ENCODE results near the gene TPM4. TPM values are rescaled to one million over a fixed set of nuclear protein-coding genes. Genes with fewer than 3 reads are reported as not detected.
"Not testable (repeated sequence)": the region's sequence is repeated elsewhere in the genome, so short reads cannot be mapped to it uniquely, and the experiment has no call there.

The TPM4 gene
- total RNA-seq: 561 to 582 TPM (median 564 TPM) in 3 replicates

DNA sequence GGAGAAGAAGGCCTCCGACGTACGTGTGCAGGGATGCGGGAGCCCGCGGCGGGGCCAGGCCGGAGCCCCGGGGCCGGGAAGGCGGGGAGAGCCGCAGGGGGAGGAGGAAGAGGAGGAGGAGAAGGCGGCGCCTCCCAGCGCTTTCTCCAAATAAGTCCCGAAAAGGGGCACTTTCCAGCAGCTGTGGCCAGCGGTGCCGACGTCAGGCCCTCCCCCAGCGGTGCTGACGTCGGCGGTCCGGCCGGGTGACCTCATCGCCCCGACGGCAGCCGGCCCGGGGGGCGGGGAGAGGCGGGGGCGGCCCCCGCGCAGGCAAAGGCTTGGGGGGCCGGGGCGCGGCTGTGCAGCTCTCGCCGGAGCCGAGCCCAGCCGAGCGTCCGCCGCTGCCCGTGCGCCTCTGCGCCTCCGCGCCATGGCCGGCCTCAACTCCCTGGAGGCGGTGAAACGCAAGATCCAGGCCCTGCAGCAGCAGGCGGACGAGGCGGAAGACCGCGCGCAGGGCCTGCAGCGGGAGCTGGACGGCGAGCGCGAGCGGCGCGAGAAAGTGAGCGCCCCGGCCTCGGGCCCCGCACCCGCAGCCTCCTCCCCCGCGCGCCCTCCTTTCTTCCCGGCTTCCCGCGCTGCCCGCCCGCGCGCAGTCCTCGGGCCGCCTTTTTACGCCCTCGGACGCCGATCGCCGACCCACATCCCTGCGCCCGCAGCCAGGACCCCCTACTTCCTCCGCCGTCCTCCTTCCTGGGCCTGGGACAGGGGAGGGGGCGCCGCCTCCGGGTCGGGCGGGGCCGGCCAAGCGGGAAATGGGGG is at the start of gene TPM4:
TPM4 (plus strand) TSS at position 342 of the 804 bp plus-strand sequence; CDS start at position 413, 71 bp downstream.
- H3K4me1 Mint-ChIP-seq: peaks cover 34% of the 10 kb centered on the region
- DNase-seq (ENCODE audit: low spot score in 2 of 2, unreplicated experiment in 2 of 2): peak; percentile 85 to 87
- peak within 1 kb of the TSS; percentile 88 for H3K4me3 Mint-ChIP-seq
- H3K9me3 Mint-ChIP-seq: no peaks in the 10 kb centered on the region
- TF ChIP-seq, protein P1, sequence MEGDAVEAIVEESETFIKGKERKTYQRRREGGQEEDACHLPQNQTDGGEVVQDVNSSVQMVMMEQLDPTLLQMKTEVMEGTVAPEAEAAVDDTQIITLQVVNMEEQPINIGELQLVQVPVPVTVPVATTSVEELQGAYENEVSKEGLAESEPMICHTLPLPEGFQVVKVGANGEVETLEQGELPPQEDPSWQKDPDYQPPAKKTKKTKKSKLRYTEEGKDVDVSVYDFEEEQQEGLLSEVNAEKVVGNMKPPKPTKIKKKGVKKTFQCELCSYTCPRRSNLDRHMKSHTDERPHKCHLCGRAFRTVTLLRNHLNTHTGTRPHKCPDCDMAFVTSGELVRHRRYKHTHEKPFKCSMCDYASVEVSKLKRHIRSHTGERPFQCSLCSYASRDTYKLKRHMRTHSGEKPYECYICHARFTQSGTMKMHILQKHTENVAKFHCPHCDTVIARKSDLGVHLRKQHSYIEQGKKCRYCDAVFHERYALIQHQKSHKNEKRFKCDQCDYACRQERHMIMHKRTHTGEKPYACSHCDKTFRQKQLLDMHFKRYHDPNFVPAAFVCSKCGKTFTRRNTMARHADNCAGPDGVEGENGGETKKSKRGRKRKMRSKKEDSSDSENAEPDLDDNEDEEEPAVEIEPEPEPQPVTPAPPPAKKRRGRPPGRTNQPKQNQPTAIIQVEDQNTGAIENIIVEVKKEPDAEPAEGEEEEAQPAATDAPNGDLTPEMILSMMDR (IDR thresholded peaks at IDR 0.05; ENCODE audit: unreplicated experiment): no peak
- no peaks in the 10 kb centered on the region for H3K27me3 Mint-ChIP-seq (ENCODE audit: low read depth)
- H3K27ac Mint-ChIP-seq: peak within 1 kb of the TSS; percentile 99
- peaks cover 5% of the 10 kb centered on the region for H3K36me3 Mint-ChIP-seq

DNA sequence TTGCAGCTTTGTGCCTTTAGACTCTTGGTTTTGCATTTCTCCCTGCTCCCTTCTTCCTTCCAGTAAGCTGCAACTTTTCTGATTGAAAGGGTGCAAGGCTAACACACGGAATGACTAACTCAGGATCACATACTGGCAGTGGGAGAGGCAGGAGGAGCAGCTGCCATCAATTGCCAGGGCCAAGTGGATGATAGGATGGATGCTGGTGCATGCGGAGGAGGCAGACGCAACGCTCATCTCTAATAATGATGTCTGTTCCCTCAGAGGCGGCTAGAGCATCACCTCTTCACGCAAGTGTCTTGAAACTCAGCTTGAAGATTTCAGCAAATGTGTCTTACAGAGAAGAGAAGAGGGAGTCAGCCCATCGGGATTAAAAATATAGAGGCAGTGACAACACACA is 49.5 kb upstream of the TPM4 start:
- Mint-ChIP-seq H3K27me3 (ENCODE audit: low read depth) (no peaks in the 10 kb centered on the region), H3K36me3 (no peaks in the 10 kb centered on the region), H3K4me1 (no peaks in the 10 kb centered on the region), H3K9me3 (peaks cover 19% of the 10 kb centered on the region), H3K27ac (no peak overlapping the region), H3K4me3 (no peak overlapping the region)
- no peak for DNase-seq (ENCODE audit: low spot score in 2 of 2, unreplicated experiment in 2 of 2)
- TF ChIP-seq, protein P1 (IDR thresholded peaks at IDR 0.05; ENCODE audit: unreplicated experiment): no peak

DNA sequence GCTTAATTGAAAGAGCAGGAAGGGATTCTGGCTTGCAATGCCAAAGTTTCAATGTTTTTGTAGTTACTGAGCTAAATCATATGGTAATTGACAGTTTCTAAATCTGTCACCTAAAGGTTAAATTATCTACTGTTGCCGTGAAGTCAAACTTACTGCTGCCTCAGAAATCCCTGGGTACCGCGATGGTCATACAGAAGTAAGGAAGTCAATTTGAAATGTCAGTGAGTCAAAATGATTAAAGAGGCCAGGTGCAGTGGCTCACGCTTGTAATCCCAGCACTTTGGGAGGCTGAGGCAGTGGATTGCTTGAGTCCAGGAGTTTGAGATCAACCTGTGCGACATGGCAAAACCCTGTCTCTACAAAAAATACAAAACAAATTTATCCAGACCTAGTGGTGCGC is 48.8 kb upstream of the TPM4 start:
- Mint-ChIP-seq H3K36me3 (no peaks in the 10 kb centered on the region), H3K4me3 (no peak overlapping the region), H3K27me3 (ENCODE audit: low read depth) (no peaks in the 10 kb centered on the region), H3K27ac (no peak overlapping the region), H3K9me3 (peaks cover 24% of the 10 kb centered on the region), H3K4me1 (no peaks in the 10 kb centered on the region)
- no peak for DNase-seq (ENCODE audit: low spot score in 2 of 2, unreplicated experiment in 2 of 2)
- TF ChIP-seq, protein P1 (IDR thresholded peaks at IDR 0.05; ENCODE audit: unreplicated experiment): no peak

DNA sequence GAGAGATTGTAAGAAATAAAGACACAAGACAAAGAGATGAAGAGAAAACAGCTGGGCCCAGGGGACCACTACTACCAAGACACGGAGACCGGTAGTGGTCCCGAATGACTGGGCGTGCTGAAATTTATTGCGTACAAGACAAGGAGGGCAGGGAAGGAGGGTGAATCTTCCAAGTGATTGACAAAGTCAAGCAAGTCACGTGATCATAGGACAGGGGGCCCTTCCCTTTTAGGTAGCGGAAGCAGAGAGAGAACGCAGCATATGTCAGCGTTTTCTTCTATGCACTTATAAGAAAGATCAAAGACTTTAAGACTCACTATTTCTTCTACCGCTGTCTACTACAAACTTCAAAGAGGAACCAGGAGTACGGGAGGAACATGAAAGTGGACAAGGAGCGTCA is 46.1 kb upstream of the TPM4 start:
- not testable (repeated sequence) for H3K27ac Mint-ChIP-seq; DNase-seq (ENCODE audit: low spot score in 2 of 2, unreplicated experiment in 2 of 2); H3K27me3 Mint-ChIP-seq (ENCODE audit: low read depth); H3K4me3 Mint-ChIP-seq; H3K4me1 Mint-ChIP-seq; H3K36me3 Mint-ChIP-seq
- peaks cover 24% of the 10 kb centered on the region for H3K9me3 Mint-ChIP-seq

DNA sequence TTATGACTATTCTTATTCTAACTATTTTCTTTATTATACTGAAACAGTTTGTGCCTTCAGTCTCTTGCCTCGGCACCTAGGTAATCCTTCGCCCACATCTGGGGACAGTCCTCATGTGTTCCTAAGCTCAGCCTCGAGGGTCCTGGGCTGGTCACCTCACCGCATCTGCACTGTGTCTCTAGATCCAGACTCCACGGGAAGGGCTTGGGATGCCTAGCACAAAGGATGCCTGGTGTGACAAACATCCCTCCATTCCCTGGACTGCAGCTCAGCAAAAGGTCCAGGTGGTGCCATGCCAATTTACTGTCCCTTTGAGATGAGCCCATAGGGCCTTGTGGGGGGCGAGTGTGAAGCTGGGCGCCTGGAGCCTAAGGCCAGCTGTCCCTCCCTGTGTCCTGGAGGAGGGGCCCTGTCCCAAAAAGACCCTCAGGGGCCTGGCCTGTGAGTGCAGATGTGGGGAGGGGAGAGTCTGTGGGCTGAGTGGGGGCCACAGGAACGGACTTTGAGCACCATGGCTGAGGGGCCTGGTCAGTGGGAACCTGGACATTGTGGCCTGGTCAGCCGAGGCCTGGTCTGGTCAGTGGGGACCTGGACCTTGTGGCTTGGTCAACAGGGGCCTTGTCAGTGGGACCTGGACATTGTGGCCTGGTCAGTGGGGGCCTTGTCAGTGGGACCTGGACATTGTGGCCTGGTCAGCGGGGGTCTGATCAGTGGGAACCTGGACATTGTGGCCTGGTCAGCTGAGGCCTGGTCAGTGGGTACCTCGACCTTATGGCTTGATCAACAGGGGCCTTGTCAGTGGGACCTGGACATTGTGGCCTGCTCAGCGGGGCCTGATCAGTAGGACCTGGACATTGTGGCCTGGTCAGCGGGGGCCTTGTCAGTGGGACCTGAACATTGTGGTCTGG is 45.1 kb upstream of the TPM4 start:
- no peak for DNase-seq (ENCODE audit: low spot score in 2 of 2, unreplicated experiment in 2 of 2)
- H3K27ac Mint-ChIP-seq: no peak overlapping the region
- TF ChIP-seq, protein P1 (IDR thresholded peaks at IDR 0.05; ENCODE audit: unreplicated experiment): no peak
- no peaks in the 10 kb centered on the region for H3K27me3 Mint-ChIP-seq (ENCODE audit: low read depth)
- H3K4me1 Mint-ChIP-seq: no peaks in the 10 kb centered on the region
- no peaks in the 10 kb centered on the region for H3K36me3 Mint-ChIP-seq
- peaks cover 28% of the 10 kb centered on the region for H3K9me3 Mint-ChIP-seq
- H3K4me3 Mint-ChIP-seq: no peak overlapping the region

DNA sequence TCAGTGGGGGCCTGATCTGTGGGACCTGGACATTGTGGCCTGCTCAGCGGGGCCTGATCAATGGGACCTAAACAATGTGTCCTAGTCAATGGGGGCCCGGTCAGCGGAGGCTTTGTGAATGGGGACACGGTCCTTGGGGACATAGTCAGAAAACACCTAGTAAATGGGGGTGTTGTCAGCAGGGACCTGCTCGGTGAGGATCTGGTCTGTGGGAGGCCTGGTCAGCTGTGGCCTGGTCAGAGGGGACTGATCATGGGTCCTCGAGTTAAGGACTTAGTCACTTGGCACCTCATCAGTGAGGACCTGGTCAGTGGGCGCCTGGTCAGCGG is 44.5 kb upstream of the TPM4 start:
- no peak for DNase-seq (ENCODE audit: low spot score in 2 of 2, unreplicated experiment in 2 of 2)
- Mint-ChIP-seq H3K4me1 (no peaks in the 10 kb centered on the region), H3K9me3 (peaks cover 25% of the 10 kb centered on the region), H3K27ac (no peak overlapping the region), H3K36me3 (no peaks in the 10 kb centered on the region), H3K4me3 (no peak overlapping the region), H3K27me3 (ENCODE audit: low read depth) (no peaks in the 10 kb centered on the region)
- TF ChIP-seq, protein P1 (IDR thresholded peaks at IDR 0.05; ENCODE audit: unreplicated experiment): no peak
